HepG2 (cell line): ENCODE results near the gene CAST. TPM values are rescaled to one million over a fixed set of nuclear protein-coding genes. Genes with fewer than 3 reads are reported as not detected.

Source experiments
- AGO1 ChIP-seq: fragments of 200-400 bp; formaldehyde crosslinking; IDR thresholded peaks from 2 replicates; pipeline ENCODE4 v1.6.1; 2017; ENCODE audit warnings: mild to moderate bottlenecking, low read depth, low read length, moderate library complexity; ENCODE audit not compliant: poor library complexity, severe bottlenecking
- CEBPG ChIP-seq: IDR thresholded peaks from 2 replicates; pipeline ENCODE4 v1.6.1; 2016
- IRF9 ChIP-seq: sonication (generic); formaldehyde crosslinking; IDR thresholded peaks from 2 replicates; pipeline ENCODE4 v1.8.0; 2022; ENCODE audit warnings: missing genetic modification reagents, mild to moderate bottlenecking, borderline replicate concordance
- MED13 ChIP-seq: sonication (generic); formaldehyde crosslinking; IDR thresholded peaks from 2 replicates; pipeline ENCODE4 v1.5.0; 2020; ENCODE audit warnings: missing genetic modification reagents
- NCOA5 ChIP-seq: sonication (generic); formaldehyde crosslinking; IDR thresholded peaks from 2 replicates; pipeline ENCODE4 v1.4.0; 2020; ENCODE audit warnings: missing genetic modification reagents
- NFYC ChIP-seq: IDR thresholded peaks from 2 replicates; pipeline ENCODE4 v1.6.1; 2016; ENCODE audit warnings: missing genetic modification reagents, missing compliant biosample characterization
- RERE ChIP-seq: IDR thresholded peaks from 2 replicates; pipeline ENCODE4 v1.6.1; 2016; ENCODE audit warnings: low read depth, missing genetic modification reagents, missing compliant biosample characterization
- SRSF1 ChIP-seq: fragments of 200-400 bp; formaldehyde crosslinking; optimal IDR thresholded peaks from 2 replicates; pipeline ENCODE3; 2017; ENCODE audit warnings: mild to moderate bottlenecking, low read depth, low read length, moderate library complexity
- STAT5B ChIP-seq: sonication (generic); formaldehyde crosslinking; IDR thresholded peaks from 2 replicates; pipeline ENCODE4 v1.4.0; 2020; ENCODE audit warnings: missing genetic modification reagents
- ZIK1 ChIP-seq: sonication (generic); formaldehyde crosslinking; IDR thresholded peaks from 2 replicates; pipeline ENCODE4 v1.5.0; 2020; ENCODE audit warnings: mild to moderate bottlenecking, low read depth, missing genetic modification reagents, borderline replicate concordance
- ZNF24 ChIP-seq: fragments of 450-650 bp; IDR thresholded peaks from 2 replicates; pipeline ENCODE4 v1.6.1; 2017; ENCODE audit warnings: antibody characterized with exemption, mild to moderate bottlenecking
- ZNF33A ChIP-seq: sonication (generic); formaldehyde crosslinking; IDR thresholded peaks from 2 replicates; pipeline ENCODE4 v1.5.1; 2020; ENCODE audit warnings: missing genetic modification reagents, mild to moderate bottlenecking, moderate library complexity, borderline replicate concordance
- ZSCAN5A ChIP-seq: sonication (generic); formaldehyde crosslinking; IDR thresholded peaks from 2 replicates; pipeline ENCODE4 v1.8.0; 2022; ENCODE audit warnings: mild to moderate bottlenecking, missing genetic modification reagents, borderline replicate concordance
- polyA plus RNA-seq, 8 experiments: library from polyadenylated mRNA; depleted of rRNA in 3 of 8; stranded (reverse) in 7 of 8; unstranded in 1 of 8; fragments of >200 nt; fragmentation: Illumina TruSeq in 4 of 8; extraction: Trizol in 4 of 8; gene quantifications; 2 replicates each; pipeline versions ENCODE4 v1.2.1 to v1.2.3, GENCODE V29; 2011 to 2016; ENCODE audit warnings: low read depth in 4 of 8, missing spikeins in 1 of 8, mixed read lengths in 1 of 8; ENCODE audit not compliant: insufficient read depth in 1 of 8
- total RNA-seq, 5 experiments: library from RNA; depleted of rRNA; stranded (reverse); fragments of >200 nt; fragmentation: Illumina TruSeq; extraction: Trizol; gene quantifications; 2 replicates each; pipeline ENCODE4 v1.2.3, GENCODE V29; 2016; ENCODE audit warnings: low read depth in 1 of 5
- TF ChIP-seq, protein P1 (sequence below): sonication (generic); formaldehyde crosslinking; IDR thresholded peaks from 2 replicates; pipeline ENCODE4 v1.4.0; 2020; ENCODE audit warnings: missing genetic modification reagents
- TF ChIP-seq, protein P2 (sequence below): sonication (generic); formaldehyde crosslinking; IDR thresholded peaks from 2 replicates; pipeline ENCODE4 v1.5.0; 2020; ENCODE audit warnings: mild to moderate bottlenecking, missing genetic modification reagents, borderline replicate concordance

Gene CAST
- total and polyA plus RNA-seq, 2 of the 13 experiments (the other 11 are each of a cell fraction or from before 2014, with no cell fraction given) = 42.1 to 67.6 TPM

DNA sequence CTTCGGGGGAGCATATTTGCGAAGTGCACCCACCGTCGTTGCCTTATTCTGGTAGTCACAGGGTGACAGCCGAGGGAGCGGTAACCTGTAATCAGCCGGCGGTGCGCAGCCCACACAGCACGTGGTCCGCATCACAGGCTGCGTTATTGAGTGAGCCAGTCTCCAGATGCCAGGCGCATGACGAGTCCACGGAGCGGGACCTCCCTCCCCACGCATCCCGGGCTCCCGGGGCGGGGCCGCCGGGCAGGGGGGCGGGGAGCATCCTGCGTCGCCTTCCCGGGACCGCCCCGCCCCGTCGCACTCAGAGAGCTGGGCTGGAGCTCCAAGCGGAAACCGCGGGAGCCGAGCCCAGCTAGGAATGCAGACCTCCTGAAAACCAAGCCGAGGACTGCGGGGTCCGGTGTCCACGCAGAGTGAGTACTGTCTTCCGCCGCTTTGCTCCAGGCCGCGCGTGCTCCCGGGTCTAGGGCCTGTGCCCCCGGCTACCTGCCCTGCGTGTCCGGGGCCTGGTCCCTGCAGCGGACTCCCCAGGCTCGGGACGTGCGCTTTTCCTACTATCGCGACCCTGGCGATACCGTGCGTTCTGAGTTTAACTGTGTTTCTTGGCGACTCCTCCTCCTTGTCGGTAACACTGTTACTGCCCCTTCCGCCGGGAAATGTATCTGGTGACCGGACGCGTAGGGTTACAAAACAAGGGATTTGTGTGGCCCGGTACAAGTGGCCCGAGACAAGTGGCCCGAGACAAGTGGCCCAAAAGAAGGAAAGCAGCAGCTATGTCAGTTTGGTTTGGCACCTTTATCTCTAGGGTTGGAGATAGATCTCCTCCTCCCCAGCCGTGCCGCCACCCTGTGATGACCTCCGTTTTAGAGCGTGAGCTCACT lies 40.6 kb downstream of the CAST start (continued):
- no peak for TF ChIP-seq IRF9 (CRISPR knock-in tag)
- TF ChIP-seq, protein P1, sequence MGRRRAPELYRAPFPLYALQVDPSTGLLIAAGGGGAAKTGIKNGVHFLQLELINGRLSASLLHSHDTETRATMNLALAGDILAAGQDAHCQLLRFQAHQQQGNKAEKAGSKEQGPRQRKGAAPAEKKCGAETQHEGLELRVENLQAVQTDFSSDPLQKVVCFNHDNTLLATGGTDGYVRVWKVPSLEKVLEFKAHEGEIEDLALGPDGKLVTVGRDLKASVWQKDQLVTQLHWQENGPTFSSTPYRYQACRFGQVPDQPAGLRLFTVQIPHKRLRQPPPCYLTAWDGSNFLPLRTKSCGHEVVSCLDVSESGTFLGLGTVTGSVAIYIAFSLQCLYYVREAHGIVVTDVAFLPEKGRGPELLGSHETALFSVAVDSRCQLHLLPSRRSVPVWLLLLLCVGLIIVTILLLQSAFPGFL (CRISPR knock-in tag) = no peak
- no peak for TF ChIP-seq NFYC (CRISPR knock-in tag)
- TF ChIP-seq, protein P2, sequence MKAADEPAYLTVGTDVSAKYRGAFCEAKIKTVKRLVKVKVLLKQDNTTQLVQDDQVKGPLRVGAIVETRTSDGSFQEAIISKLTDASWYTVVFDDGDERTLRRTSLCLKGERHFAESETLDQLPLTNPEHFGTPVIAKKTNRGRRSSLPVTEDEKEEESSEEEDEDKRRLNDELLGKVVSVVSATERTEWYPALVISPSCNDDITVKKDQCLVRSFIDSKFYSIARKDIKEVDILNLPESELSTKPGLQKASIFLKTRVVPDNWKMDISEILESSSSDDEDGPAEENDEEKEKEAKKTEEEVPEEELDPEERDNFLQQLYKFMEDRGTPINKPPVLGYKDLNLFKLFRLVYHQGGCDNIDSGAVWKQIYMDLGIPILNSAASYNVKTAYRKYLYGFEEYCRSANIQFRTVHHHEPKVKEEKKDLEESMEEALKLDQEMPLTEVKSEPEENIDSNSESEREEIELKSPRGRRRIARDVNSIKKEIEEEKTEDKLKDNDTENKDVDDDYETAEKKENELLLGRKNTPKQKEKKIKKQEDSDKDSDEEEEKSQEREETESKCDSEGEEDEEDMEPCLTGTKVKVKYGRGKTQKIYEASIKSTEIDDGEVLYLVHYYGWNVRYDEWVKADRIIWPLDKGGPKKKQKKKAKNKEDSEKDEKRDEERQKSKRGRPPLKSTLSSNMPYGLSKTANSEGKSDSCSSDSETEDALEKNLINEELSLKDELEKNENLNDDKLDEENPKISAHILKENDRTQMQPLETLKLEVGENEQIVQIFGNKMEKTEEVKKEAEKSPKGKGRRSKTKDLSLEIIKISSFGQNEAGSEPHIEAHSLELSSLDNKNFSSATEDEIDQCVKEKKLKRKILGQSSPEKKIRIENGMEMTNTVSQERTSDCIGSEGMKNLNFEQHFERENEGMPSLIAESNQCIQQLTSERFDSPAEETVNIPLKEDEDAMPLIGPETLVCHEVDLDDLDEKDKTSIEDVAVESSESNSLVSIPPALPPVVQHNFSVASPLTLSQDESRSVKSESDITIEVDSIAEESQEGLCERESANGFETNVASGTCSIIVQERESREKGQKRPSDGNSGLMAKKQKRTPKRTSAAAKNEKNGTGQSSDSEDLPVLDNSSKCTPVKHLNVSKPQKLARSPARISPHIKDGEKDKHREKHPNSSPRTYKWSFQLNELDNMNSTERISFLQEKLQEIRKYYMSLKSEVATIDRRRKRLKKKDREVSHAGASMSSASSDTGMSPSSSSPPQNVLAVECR (CRISPR knock-in tag) = peak; percentile 74; the same call in 1 of the 2 replicates
- no peak for TF ChIP-seq MED13 (CRISPR knock-in tag)
- no peak for TF ChIP-seq ZSCAN5A (CRISPR knock-in tag)
- no peak for TF ChIP-seq STAT5B
- TF ChIP-seq ZNF33A (CRISPR knock-in tag) = no peak
- TF ChIP-seq CEBPG (CRISPR knock-in tag) = no peak
- TF ChIP-seq RERE (CRISPR knock-in tag) = no peak
- no peak for TF ChIP-seq ZNF24
- TF ChIP-seq SRSF1 = peak; percentile 29
- TF ChIP-seq AGO1 = no peak
- TF ChIP-seq NCOA5 = no peak
- no peak for TF ChIP-seq ZIK1 (CRISPR knock-in tag)
